Cardiac ventricle fibroblast (primary cell): ENCODE results near the gene SNAP25. TPM values are rescaled to one million over a fixed set of nuclear protein-coding genes. Genes with fewer than 3 reads are reported as not detected.

Experiments
- total RNA-seq: library from RNA; depleted of rRNA; stranded (reverse); fragments of >200 nt; gene quantifications from 2 replicates; pipeline ENCODE4 v1.2.3, GENCODE V29; 2015

The SNAP25 gene
- 0.31 and 0.49 TPM in 2 replicates for total RNA-seq

GRCh38 chr20:10218536-10219451 is at the start of gene SNAP25:
TSS of gene SNAP25 (plus strand) at chr20:10218830. CDS start at chr20:10275492, 56,662 bp downstream.

Other genes starting within 250 kb of the SNAP25 start
- gene ANKEF1, start 183.8 kb upstream of the SNAP25 start, total RNA-seq, result 0.37 and 0.68 TPM in 2 replicates
- 10.0 and 13.5 TPM in 2 replicates for gene MKKS, start 215.4 kb downstream of the SNAP25 start, total RNA-seq
- 3.6 and 4.7 TPM in 2 replicates for gene SLX4IP, start 216.5 kb downstream of the SNAP25 start, total RNA-seq